Measurements from ENCODE around the gene PI16.
"Not testable (repeated sequence)": the region's sequence is repeated elsewhere in the genome, so short reads cannot be mapped to it uniquely, and the experiment has no call there.

The PI16 gene

GRCh38 chr6:36940027-36940426 lies 14.5 kb upstream of the PI16 start:
- H3K36me3 Mint-ChIP-seq = no peaks in the 10 kb centered on the region
- no peak for ATAC-seq

GRCh38 chr6:36941561-36941960 lies 13.0 kb upstream of the PI16 start:
- Mint-ChIP-seq H3K4me1 (peaks cover 20% of the 10 kb centered on the region), H3K27me3 (peaks cover 26% of the 10 kb centered on the region)
- ATAC-seq, H3K27ac Mint-ChIP-seq, H3K4me3 Mint-ChIP-seq, H3K9me3 Mint-ChIP-seq, H3K36me3 Mint-ChIP-seq: not testable (repeated sequence)

More at GRCh38 chr6:36940027-36940426, 14.5 kb upstream of the PI16 start:
- no peak overlapping the region for H3K27ac Mint-ChIP-seq
- peaks cover 41% of the 10 kb centered on the region for H3K27me3 Mint-ChIP-seq
- peaks cover 26% of the 10 kb centered on the region for H3K4me1 Mint-ChIP-seq
- H3K4me3 Mint-ChIP-seq = no peak overlapping the region
- no peaks in the 10 kb centered on the region for H3K9me3 Mint-ChIP-seq

GRCh38 chr6:36942329-36942728 lies 12.2 kb upstream of the PI16 start:
- not testable (repeated sequence) for H3K36me3 Mint-ChIP-seq, H3K9me3 Mint-ChIP-seq, H3K4me3 Mint-ChIP-seq, ATAC-seq, H3K27ac Mint-ChIP-seq
- Mint-ChIP-seq H3K27me3 (peaks cover 22% of the 10 kb centered on the region), H3K4me1 (peaks cover 23% of the 10 kb centered on the region)

GRCh38 chr6:36944650-36945049 lies 9.9 kb upstream of the PI16 start:
- Mint-ChIP-seq H3K27ac (peak overlapping the region; percentile 53), H3K4me3 (no peak overlapping the region), H3K9me3 (no peaks in the 10 kb centered on the region), H3K36me3 (no peaks in the 10 kb centered on the region), H3K4me1 (peaks cover 41% of the 10 kb centered on the region), H3K27me3 (peaks cover 11% of the 10 kb centered on the region)
- ATAC-seq = no peak

GRCh38 chr6:36945301-36945700 lies 9.2 kb upstream of the PI16 start:
- peaks cover 41% of the 10 kb centered on the region for H3K4me1 Mint-ChIP-seq
- H3K9me3 Mint-ChIP-seq = no peaks in the 10 kb centered on the region
- H3K36me3 Mint-ChIP-seq = no peaks in the 10 kb centered on the region
- ATAC-seq = no peak
- H3K27ac Mint-ChIP-seq = peak overlapping the region; percentile 53
- peaks cover 5% of the 10 kb centered on the region for H3K27me3 Mint-ChIP-seq
- H3K4me3 Mint-ChIP-seq = no peak overlapping the region

- Mint-ChIP-seq H3K27me3 (no peaks in the 10 kb centered on the region), H3K4me1 (peaks cover 41% of the 10 kb centered on the region), H3K4me3 (no peak overlapping the region), H3K36me3 (no peaks in the 10 kb centered on the region), H3K9me3 (no peaks in the 10 kb centered on the region), H3K27ac (no peak overlapping the region)
- peak; percentile 20 for ATAC-seq
Observed at GRCh38 chr6:36946526-36946925, 8.0 kb upstream of the PI16 start.

GRCh38 chr6:36947570-36948351 lies 6.8 kb upstream of the PI16 start:
- ATAC-seq = peak; percentile 71
- H3K4me3 Mint-ChIP-seq = no peak overlapping the region
- H3K27ac Mint-ChIP-seq = peak overlapping the region; percentile 50
- no peaks in the 10 kb centered on the region for H3K9me3 Mint-ChIP-seq
- H3K27me3 Mint-ChIP-seq = no peaks in the 10 kb centered on the region
- H3K36me3 Mint-ChIP-seq = no peaks in the 10 kb centered on the region
- peaks cover 41% of the 10 kb centered on the region for H3K4me1 Mint-ChIP-seq

- not testable (repeated sequence) for H3K9me3 Mint-ChIP-seq, H3K36me3 Mint-ChIP-seq, H3K4me3 Mint-ChIP-seq
Observed at GRCh38 chr6:36949076-36949475, 5.5 kb upstream of the PI16 start.

GRCh38 chr6:36949636-36950035 lies 4.9 kb upstream of the PI16 start:
- Mint-ChIP-seq H3K9me3 (no peaks in the 10 kb centered on the region), H3K27ac (no peak overlapping the region), H3K4me3 (no peak overlapping the region), H3K4me1 (peaks cover 33% of the 10 kb centered on the region), H3K27me3 (no peaks in the 10 kb centered on the region), H3K36me3 (no peaks in the 10 kb centered on the region)
- ATAC-seq = no peak

More at GRCh38 chr6:36949076-36949475, 5.5 kb upstream of the PI16 start:
- peaks cover 33% of the 10 kb centered on the region for H3K4me1 Mint-ChIP-seq
- ATAC-seq, H3K27me3 Mint-ChIP-seq: not testable (repeated sequence)
- peak overlapping the region; percentile 50 for H3K27ac Mint-ChIP-seq

GRCh38 chr6:36953931-36954261 lies 642 bp upstream of the PI16 start:
- ATAC-seq = no peak
- Mint-ChIP-seq H3K4me3 (no peak overlapping the region), H3K9me3 (no peaks in the 10 kb centered on the region), H3K4me1 (peaks cover 26% of the 10 kb centered on the region), H3K36me3 (no peaks in the 10 kb centered on the region), H3K27ac (no peak overlapping the region), H3K27me3 (no peaks in the 10 kb centered on the region)

GRCh38 chr6:36955136-36955535 lies 598 bp downstream of the PI16 start:
- no peak overlapping the region for H3K4me3 Mint-ChIP-seq
- ATAC-seq = no peak

GRCh38 chr6:36955671-36956445 lies 1.3 kb downstream of the PI16 start:
- H3K36me3 Mint-ChIP-seq = no peaks in the 10 kb centered on the region
- H3K9me3 Mint-ChIP-seq = no peaks in the 10 kb centered on the region
- peaks cover 21% of the 10 kb centered on the region for H3K4me1 Mint-ChIP-seq
- no peak for ATAC-seq
- no peaks in the 10 kb centered on the region for H3K27me3 Mint-ChIP-seq
- no peak overlapping the region for H3K4me3 Mint-ChIP-seq
- no peak overlapping the region for H3K27ac Mint-ChIP-seq

More at GRCh38 chr6:36955136-36955535, 598 bp downstream of the PI16 start:
- Mint-ChIP-seq H3K27me3 (no peaks in the 10 kb centered on the region), H3K27ac (no peak overlapping the region), H3K36me3 (no peaks in the 10 kb centered on the region), H3K9me3 (no peaks in the 10 kb centered on the region), H3K4me1 (peaks cover 21% of the 10 kb centered on the region)

GRCh38 chr6:36956446-36956820 lies 1.9 kb downstream of the PI16 start:
- Mint-ChIP-seq H3K4me1 (peaks cover 21% of the 10 kb centered on the region), H3K27me3 (no peaks in the 10 kb centered on the region), H3K9me3 (no peaks in the 10 kb centered on the region), H3K4me3 (no peak overlapping the region), H3K36me3 (no peaks in the 10 kb centered on the region), H3K27ac (no peak overlapping the region)
- no peak for ATAC-seq

GRCh38 chr6:36957773-36958271 lies 3.3 kb downstream of the PI16 start:
- no peak overlapping the region for H3K4me3 Mint-ChIP-seq
- H3K4me1 Mint-ChIP-seq = peaks cover 31% of the 10 kb centered on the region
- no peaks in the 10 kb centered on the region for H3K9me3 Mint-ChIP-seq
- H3K27ac Mint-ChIP-seq = no peak overlapping the region
- H3K27me3 Mint-ChIP-seq = no peaks in the 10 kb centered on the region
- H3K36me3 Mint-ChIP-seq = no peaks in the 10 kb centered on the region
- no peak for ATAC-seq

- Mint-ChIP-seq H3K27me3 (no peaks in the 10 kb centered on the region), H3K4me3 (no peak overlapping the region), H3K27ac (no peak overlapping the region), H3K9me3 (no peaks in the 10 kb centered on the region), H3K4me1 (peaks cover 42% of the 10 kb centered on the region), H3K36me3 (no peaks in the 10 kb centered on the region)
- ATAC-seq = no peak
Observed at GRCh38 chr6:36958775-36959554, 4.4 kb downstream of the PI16 start.
